ENCODE results near the gene THSD4.
"Not testable (repeated sequence)": the region's sequence is repeated elsewhere in the genome, so short reads cannot be mapped to it uniquely, and the experiment has no call there.

The THSD4 gene

DNA sequence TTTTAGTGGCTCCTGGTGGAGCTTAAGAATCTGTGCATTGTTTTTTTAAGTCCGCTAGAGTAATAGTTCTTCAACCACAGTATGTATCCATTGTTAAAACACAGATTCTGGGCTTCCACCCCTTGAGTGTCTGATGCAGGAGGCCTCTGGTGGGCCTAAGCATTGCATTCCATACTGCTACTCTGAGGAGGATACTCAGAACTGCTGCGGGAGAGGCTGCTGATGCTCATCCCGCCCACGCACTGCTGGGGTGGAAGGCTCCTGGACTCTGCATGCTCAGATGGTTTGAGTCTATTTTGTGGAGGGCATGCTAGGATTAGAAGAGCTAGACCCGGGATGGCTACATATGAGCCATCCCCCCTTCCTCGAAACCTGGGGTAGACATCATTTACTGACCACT, 74.4 kb downstream of the THSD4 start:
- DNase-seq (ENCODE audit: low read depth), result no peak

DNA sequence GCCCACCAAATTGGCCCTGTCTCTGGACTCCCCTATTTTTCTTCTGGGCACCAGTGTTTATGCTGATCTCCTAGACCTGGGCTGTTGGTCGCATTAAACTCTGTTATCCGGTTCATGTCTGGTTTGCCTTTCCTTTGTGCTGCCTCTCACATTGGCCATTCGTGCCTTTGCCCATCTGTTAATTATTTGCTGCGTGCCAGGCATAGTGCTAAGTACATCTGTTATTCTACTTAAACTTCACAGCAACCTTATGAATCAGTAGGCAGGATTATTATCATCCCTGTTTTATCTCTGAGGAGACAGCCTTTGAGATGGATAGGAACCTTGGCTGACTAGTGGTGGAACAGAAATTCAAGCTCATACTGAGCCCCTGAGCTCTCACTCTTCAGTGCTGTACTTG, 76.0 kb downstream of the THSD4 start:
- no peak for DNase-seq (ENCODE audit: low read depth)

DNA sequence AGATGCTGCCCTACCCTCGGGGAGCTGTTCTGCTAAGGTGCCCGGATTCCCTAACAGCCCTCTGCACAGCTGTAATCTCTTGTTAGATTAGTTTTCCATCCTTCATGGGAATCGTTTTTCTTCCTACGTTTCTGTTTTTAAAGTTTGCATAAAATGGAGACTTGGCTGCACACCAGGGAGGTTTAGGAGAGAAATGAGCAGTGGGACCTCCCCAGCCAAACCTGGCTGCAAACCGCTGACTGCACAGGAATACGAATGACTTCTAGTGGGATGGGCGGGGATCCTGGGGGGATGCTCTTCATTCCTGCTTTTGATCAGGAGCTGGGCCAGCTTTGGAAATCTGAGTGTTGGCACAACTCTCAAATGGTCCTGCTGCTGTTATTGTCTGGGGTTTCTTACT, 77.5 kb downstream of the THSD4 start:
- DNase-seq (ENCODE audit: low read depth), result no peak

DNA sequence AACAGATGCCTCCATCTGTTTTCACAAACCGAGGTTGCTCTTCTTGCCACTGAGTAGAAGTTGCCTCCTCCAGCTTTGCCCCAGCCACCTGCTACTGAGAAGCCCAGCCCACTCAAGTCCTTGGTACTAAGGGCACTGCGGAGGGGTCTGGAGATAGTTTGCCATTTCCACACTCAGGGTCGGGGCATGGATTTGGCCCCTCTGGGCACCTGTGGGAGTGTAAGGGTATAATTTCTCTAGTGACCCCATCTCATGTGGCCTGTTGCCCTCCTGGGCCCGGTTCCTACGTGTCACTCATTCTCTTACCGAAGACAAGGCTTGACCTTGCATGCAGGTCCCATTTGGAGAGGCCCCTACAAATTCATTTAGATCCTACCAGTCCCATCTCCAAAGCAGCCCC, 79.0 kb downstream of the THSD4 start:
- no peak for DNase-seq (ENCODE audit: low read depth)

DNA sequence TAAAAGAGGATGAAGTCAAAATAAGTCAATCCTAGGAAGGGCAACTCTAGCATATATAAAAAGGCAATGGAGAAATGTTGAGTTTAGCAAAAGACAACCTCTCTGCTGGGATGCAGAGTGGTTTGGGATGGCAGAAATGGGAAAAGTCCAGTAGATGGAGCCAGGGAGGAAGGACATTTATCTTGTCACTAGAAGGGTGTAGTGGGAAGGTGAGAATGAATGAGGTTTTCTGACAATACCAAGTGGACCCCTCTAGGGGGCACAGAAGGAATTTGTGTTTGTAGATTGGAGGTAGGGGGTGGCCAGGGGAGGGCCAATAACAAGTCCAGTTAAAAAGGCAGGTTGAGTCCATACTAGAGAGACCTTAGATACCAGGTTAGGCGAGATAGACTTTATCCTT, 80.0 kb downstream of the THSD4 start:
- no peak for DNase-seq (ENCODE audit: low read depth)

DNA sequence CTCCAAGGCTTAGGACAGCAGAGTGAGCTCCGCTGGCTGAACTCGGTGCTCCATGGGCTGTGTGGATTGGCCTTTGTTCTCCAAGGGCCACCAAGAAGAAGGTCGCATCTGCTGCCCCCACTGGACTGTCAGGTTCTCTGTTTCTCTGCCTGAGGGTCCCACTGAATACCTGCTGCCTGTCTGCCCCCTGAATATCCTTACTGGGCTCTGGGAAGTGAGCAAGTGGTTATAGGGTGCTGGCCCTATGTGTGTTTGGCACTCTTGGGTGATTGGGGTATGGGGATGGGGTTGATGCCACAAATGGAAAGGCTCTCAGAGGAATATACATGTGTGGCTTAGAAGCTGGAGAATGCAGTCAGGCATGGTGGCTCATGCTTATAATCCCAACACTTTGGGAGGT, 82.3 kb downstream of the THSD4 start:
- DNase-seq (ENCODE audit: low read depth), result no peak

DNA sequence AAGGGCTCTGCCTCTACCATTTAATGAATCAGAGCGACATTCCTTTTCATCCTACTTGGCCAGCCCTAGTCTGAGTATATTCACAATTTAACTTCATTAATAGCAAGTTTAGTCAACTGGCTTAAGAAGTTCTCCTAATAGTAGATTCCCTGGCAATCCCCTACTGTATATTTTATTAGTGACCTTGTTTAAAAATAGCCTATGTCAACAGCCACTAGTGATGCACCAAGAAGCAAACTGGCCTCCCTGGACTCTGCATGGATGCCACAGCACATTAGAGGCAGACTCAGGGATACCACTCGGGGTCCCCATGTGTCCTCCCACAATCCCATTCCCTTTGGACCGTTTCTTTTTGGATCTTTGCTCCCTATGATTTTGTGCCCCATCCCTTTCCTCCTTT, 83.6 kb downstream of the THSD4 start:
- DNase-seq (ENCODE audit: low read depth), result no peak

DNA sequence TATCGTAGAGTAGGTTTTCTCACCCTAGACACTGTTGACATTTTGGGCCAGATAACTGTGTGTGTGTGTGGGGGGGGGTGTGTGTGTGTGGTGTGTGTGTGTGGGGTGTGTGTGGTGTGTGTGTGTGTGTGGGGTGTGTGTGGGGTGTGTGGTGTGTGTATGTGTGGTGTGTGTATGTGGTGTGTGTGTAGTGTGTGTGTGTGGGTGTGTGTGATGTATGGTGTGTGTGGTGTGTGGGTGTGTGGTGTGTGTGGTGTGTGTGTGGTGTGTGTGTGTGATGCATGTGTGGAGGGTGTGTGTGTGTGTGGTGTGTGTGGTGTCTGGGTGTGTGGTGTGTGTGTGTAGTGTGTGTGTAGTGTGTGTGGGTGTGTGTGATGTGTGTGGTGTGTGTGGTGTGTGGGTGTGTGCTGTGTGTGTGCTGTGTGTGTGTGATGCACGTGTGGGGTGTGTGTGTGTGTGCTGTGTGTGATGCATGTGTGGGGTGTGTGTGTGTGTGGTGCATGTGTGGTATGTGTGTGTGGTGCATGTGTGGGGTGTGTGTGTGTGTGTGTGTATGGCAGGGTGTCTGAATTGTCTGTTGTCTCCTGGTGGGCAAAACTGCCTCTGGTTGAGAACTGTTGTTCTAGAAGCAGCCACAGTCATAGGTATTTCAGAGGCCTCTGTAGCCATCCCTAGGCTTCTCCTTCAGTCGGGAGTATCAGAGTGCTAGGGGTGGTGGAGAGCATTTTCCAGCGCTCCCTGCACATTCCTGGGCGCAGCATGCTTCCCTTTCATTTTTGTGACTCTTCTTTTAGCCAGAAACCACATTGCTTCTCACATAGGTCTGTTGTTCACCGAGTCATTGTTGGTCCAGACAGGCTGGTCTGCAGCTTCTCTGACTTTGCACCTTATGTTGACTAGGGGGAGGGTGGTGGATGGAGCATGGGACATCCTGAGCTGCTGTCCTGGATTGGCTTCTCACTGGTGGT, 84.4 kb downstream of the THSD4 start:
- DNase-seq (ENCODE audit: low read depth), result no peak

DNA sequence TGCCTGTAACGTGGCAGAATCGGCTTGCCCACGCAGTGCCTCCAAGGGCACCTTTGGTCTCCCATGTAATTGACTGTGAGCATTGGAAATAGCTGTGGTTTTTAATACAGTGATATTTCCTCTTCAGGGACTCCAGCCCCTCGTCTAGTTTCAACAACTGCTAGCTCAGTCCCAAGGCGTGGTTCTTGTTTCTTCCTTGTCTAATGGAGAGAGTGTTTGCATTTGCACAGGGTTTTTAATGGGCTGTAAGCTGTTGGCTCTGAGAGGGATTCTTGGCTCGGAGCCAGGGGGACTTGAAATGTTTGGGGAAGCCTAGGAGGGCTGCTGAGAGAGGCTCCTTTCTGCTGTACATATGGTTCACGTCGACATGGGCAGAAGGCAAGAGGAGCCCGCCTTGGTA, 86.2 kb downstream of the THSD4 start:
- no peak for DNase-seq (ENCODE audit: low read depth)

DNA sequence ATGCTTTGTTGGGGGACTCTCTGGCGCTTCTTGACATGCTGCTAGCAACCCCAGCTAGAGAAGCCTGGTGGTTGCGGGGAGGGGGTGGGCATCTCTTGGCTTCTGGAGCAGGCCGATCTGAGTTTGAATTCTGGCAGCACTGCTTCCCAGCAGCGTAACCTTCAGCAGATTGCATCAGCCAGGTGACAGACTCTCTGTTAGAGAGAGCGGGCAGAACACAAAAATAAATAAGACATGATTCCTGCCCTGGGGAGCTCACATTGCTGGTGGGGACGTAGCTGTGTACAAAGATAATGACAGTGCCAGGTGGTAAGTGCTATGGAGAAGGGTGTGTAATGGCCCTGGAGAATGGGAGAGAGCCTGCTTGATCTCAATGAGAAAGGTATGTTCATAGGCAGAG, 87.4 kb downstream of the THSD4 start:
- DNase-seq (ENCODE audit: low read depth), result no peak

DNA sequence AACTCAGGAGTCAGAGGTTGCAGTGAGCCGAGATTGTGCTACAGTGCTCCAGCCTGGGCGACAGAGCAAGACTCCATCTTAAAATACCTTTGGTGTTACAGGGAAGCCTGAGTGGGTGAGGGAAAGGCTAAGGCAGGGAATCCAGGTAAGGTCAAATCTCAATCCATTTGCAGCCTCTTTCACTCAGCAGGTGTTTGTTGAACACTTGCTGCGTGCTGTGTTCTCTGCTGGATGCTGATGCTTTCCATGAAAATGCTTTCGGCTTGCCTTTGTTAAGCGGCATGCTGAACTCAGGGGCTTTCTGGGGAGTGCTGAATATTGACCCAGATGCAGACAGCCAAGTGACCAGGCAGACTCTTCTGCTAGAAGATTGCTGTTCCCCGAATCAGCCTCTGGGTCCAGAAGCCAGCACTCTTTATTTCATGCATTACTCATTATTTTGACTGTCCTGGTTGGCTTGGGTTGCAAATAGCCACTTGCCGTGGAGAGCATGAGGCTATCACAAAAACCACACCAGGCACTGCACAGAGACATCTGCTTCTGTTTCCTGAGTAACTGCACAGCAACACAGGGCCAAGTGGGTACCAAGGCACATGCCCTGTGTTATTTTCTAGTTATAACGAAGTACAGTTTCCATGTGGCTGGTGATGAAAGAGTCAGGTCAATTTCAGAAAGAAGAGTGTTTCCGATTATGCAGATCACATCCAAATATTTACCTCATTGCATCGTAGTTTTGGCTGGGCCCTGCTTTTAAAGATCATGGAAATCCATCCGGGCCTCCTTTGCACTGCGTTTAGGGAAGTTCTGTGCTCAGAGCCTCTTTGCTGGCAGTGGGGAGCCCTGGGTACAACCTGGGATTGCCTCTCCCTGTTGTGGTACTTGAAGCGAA, 88.6 kb downstream of the THSD4 start:
- DNase-seq (ENCODE audit: low read depth), result no peak

DNA sequence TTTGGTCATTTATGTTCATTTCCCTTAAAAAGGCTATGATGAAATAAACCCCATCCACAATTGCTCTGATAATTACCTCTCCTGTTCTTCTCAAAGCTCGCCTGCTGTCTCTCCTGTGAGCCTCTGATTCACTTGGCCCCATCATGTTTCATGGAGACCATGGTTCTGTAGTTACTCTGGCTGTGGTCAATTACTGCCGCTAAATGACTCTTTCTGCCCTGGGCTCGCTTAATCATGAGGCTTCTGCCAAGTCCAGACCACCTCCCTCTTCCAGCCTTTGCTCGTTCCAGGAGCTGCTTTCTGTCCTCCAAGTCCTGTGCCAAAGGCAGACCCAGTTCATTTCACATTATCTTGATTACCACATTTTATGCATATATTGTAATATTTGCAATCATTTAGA, 91.9 kb downstream of the THSD4 start:
- no peak for DNase-seq (ENCODE audit: low read depth)

DNA sequence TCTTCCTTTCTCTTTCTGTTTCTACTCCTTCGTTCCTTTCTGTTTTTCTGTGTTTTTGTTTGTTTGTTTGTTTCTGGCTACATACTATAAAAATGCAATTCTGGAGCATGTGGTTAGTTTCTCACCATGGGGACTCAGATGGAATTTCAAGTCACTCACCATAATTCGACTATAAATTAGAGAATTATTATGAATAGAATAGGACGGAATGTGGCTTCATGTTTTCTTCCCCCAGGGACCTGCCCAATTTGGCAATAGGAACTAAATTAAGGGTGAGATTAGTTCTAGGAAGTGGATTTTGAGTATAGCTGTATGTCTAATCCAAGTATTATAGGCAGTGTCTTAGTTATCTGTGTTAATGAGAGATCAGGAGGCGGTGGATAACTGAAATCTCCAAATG, 96.9 kb downstream of the THSD4 start:
- DNase-seq (ENCODE audit: low read depth), result no peak

DNA sequence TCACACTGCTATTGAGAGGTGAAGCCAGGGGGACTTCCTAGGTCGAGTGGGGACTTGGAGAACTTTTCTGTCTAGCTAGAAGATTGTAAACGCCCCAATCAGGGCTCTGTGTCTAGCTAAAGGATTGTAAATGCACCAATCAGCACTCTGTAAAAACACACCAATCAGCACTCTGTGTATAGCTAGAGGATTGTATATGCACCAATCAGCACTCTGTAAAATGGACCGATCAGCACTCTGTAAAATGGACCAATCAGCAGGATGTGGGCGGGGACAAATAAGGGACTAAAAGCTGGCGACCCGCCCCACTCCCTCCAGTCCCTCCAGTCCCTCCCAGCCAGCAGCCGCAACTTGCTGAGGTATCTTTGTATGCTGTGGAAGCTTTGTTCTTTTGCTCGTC, 98.7 kb downstream of the THSD4 start:
- not testable (repeated sequence) for DNase-seq (ENCODE audit: low read depth)

DNA sequence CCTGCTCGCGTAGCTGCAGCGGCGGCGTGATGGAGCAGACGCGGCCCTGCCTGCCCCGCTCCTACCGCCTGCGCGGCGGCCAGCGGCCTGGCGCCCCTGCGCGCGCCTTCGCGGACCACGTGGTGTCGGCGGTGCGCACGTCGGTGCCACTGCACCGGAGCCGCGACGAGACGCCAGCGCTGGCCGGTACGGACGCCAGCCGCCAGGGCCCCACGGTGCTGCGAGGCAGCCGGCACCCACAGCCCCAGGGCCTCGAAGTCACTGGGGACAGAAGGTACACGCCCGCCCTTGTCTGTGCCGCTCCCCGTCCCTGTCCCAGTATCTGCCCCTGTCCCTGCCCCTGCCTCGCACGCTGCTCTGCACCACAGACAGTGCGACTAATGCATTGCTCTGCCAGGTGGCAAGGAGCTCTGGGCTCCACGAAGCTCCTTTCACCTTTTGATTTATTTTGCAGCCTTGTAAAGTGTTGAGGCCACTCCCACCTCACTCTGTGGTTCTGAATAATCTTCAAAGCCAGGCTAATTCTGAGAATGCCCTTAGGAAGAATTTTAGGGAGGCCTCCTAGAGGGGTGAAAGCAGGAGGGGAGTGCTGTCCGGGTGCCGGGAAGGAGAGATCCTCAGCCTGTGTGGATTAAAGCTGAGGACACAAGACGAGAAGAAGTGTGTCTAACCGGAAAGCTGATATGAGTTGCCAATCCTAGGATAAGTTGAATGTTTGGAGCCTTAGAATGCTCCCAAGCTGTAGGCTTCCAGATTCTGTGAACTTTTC, 100.0 kb downstream of the THSD4 start:
- no peak for DNase-seq (ENCODE audit: low read depth)

DNA sequence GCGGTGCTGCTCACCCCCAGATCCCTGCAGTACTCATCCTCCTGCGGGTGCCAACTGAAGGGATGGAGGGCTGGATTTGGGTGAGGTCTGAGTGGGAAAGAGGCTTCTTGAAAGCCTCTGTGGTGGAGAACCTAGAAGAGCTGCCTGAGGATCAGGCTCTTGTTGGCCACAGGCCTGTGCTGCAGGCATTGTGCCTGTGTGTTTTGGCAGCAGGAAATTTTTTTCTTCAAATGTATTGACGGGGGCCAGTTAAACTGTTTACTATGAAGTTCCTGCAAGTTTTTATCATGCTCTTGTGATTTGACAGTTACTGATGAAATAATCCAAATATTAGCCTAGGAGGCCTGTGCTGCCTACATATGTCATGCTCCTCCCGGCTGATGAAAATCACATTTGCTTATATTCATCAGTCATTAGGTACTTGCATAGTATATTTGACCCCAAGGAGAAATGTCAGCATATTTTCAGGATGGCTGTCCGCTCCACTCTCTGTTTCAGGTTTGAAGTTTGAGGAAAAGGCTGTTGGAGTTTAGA, 103.1 kb downstream of the THSD4 start:
- no peak for DNase-seq (ENCODE audit: low read depth)

DNA sequence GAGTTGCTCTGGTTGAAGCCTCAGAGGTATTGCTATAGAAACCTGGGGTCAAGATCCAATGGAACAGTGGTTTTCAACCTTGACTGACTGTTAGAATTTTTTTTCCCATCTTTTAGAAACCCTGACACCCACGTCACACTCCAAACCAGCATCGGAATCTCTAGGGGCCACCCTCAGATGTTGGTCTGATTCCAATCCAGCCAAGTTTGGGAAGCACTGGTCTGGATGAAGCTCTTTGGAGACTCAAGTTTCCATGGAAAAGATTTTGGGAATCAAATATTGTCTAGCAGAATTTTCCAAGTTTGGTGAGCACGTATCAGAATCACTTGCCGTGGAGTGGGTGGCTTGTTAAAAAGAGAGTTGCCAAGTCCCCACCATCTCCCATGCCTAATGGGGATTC, 103.8 kb downstream of the THSD4 start:
- no peak for DNase-seq (ENCODE audit: low read depth)

DNA sequence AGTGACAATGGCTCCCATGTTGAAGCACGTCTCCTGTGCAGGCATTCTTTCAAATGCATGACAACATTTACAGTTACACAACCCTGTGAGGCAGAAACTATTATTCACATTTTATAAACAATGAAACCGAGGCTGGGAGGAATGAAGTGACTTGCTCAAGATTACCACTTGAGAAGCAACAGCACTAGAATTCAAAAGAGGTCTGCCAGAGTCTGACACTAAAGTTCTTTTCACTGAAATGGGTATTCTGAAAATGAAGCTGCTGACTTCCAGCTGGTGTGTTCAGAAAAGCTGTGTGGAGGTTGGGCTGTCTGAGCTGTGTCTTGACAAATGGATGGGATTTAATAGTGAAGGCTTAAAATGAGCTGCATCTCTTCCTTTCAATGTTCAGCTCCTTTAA, 104.4 kb downstream of the THSD4 start:
- DNase-seq (ENCODE audit: low read depth), result no peak

DNA sequence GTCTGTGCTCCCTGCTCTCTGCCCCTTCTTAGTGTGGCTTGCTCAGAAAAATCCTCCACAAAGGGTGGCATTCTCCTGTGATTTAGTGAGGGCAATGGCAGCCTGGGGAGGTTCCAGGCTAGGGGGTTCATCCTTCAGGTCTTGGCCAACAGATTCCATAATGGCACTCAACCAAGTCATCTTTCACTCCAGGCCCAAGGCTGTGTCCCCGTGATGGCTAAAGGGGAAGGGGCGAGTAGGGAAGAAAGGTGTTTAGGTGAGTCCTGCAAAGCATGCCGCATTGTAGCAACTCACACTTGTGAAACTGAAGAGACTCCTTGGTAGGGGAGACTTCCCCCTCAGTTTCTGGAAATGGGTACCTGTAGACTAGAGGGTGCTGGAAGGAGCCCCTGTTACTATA, 105.6 kb downstream of the THSD4 start:
- DNase-seq (ENCODE audit: low read depth), result no peak

DNA sequence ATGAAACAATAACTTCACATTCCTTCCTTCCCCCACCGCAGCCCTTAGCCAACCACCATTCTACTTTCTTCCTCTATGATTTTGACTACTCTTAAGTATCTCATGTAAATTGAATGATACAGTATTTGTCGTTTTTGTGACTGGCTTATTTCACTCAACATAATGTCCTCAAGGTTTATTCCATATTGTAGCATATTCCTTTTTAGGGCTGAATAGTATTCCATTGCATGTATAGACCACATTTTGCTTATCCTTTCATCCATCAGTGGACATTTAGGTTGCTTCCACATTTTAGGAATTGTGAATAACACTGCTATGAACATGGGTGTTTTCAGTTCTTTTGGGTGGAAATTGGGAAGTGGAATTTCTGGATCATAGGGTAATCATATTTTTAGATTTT, 106.1 kb downstream of the THSD4 start:
- DNase-seq (ENCODE audit: low read depth), result no peak

DNA sequence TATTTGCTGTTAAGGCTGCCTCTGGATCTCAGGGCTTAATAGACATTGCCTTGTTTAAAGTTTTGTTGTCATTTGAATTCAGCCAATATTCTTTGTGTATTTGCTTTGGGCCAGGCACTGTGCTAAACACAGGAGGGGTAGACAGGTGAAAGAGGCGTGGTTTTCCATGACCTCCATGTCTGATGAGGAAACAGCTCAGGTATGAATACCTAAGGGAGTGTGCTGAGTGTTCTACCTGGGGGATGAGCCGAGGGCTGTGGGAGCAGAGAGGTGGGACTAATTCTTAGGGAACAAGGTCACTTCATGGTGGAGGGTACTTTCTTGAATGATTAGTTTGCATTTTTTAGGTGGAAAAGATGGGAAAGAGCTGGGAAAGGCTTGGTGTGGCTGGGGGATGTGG, 108.2 kb downstream of the THSD4 start:
- no peak for DNase-seq (ENCODE audit: low read depth)

DNA sequence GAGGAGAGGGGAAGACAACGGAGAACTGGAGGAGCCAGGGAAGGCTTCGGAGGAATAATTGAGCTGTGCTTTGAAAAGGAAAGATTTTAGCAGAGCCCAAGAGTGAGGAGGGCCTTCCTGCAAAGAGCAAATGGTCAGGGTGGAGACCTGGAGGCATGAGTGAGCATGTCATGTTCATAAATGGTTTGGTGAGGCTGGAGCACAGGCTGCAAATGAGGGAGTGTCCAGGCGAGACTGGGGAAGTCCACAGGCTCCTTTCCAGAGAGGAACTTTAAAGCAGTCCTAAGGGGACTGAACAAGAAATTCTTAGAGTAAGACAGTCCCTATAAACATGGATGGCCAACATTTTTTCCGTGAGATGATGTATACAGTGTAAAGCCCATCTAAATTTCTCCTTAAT, 108.8 kb downstream of the THSD4 start:
- no peak for DNase-seq (ENCODE audit: low read depth)
